Tibial nerve (tissue), 3 donors: ENCODE measurements around the gene ADAMTS17.

Experiments used
- POLR2A ChIP-seq, 2 donors: fragments of 450-650 bp; IDR thresholded peaks; one replicate each; pipeline ENCODE4 v1.6.1; 2017; ENCODE audit warnings: antibody characterized with exemption in 2 of 2, mild to moderate bottlenecking in 2 of 2, moderate library complexity in 2 of 2
- TF ChIP-seq, protein P1 (sequence below), 5 experiments: fragments of 200-600 bp in 3 of 5; fragments of 450-650 bp in 2 of 5; sonication (generic) in 3 of 5; IDR thresholded peaks; one replicate each; pipeline ENCODE4 v1.5.1; 2016 to 2019; ENCODE audit warnings: antibody characterized with exemption in 5 of 5, mild to moderate bottlenecking in 3 of 5, moderate library complexity in 2 of 5

GRCh38 chr15:100204771-100205170, 137.0 kb downstream of the ADAMTS17 start:
- TF ChIP-seq, protein P1, sequence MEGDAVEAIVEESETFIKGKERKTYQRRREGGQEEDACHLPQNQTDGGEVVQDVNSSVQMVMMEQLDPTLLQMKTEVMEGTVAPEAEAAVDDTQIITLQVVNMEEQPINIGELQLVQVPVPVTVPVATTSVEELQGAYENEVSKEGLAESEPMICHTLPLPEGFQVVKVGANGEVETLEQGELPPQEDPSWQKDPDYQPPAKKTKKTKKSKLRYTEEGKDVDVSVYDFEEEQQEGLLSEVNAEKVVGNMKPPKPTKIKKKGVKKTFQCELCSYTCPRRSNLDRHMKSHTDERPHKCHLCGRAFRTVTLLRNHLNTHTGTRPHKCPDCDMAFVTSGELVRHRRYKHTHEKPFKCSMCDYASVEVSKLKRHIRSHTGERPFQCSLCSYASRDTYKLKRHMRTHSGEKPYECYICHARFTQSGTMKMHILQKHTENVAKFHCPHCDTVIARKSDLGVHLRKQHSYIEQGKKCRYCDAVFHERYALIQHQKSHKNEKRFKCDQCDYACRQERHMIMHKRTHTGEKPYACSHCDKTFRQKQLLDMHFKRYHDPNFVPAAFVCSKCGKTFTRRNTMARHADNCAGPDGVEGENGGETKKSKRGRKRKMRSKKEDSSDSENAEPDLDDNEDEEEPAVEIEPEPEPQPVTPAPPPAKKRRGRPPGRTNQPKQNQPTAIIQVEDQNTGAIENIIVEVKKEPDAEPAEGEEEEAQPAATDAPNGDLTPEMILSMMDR (IDR thresholded peaks at IDR 0.05) = no peak
- TF ChIP-seq POLR2A (IDR thresholded peaks at IDR 0.05) = no peak
